H9 (cell line): ENCODE results near the gene SIX5. TPM values are rescaled to one million over a fixed set of nuclear protein-coding genes. Genes with fewer than 3 reads are reported as not detected.

ENCODE experiments used
- DNase-seq: peaks from one replicate; pipeline ENCODE4 v3.0.0-alpha.2; 2017
- H2AFZ ChIP-seq: one replicate; pipeline ENCODE4 v1.6.1; 2013; ENCODE audit warnings: mild to moderate bottlenecking, low read length, control low read depth, moderate library complexity
- H2AK5ac ChIP-seq: 2 replicates; pipeline ENCODE4 v1.6.1; 2013; ENCODE audit warnings: low read length, control low read depth, mixed read lengths; ENCODE audit not compliant: insufficient read length
- H2BK120ac ChIP-seq: one replicate; pipeline ENCODE4 v1.6.1; 2013; ENCODE audit warnings: low read depth, mild to moderate bottlenecking, low read length, control low read depth, inconsistent platforms; ENCODE audit not compliant: poor library complexity, severe bottlenecking
- H2BK12ac ChIP-seq: 2 replicates; pipeline ENCODE4 v1.6.1; 2013; ENCODE audit warnings: low read length, control low read depth, mixed read lengths, low read depth; ENCODE audit not compliant: insufficient read length
- H2BK15ac ChIP-seq: 2 replicates; pipeline ENCODE4 v1.6.1; 2013; ENCODE audit warnings: low read depth, low read length, control low read depth
- H2BK20ac ChIP-seq: one replicate; pipeline ENCODE4 v1.6.1; 2013; ENCODE audit warnings: low read depth, mild to moderate bottlenecking, low read length, control low read depth, inconsistent platforms; ENCODE audit not compliant: poor library complexity, severe bottlenecking
- H2BK5ac ChIP-seq: 2 replicates; pipeline ENCODE4 v1.6.1; 2013; ENCODE audit warnings: low read length, control low read depth, mixed read lengths; ENCODE audit not compliant: insufficient read length
- H3K14ac ChIP-seq: 2 replicates; pipeline ENCODE4 v1.6.1; 2013; ENCODE audit warnings: low read length, control low read depth; ENCODE audit not compliant: insufficient read depth
- H3K18ac ChIP-seq: 2 replicates; pipeline ENCODE4 v1.6.1; 2013; ENCODE audit warnings: low read depth, mild to moderate bottlenecking, mixed read lengths, low read length, control low read depth; ENCODE audit not compliant: insufficient read length
- H3K23ac ChIP-seq: 2 replicates; pipeline ENCODE4 v1.6.1; 2013; ENCODE audit warnings: low read length, control low read depth, mixed read lengths, low read depth; ENCODE audit not compliant: insufficient read length
- H3K23me2 ChIP-seq: 2 replicates; pipeline ENCODE4 v1.6.1; 2013; ENCODE audit warnings: low read depth, mild to moderate bottlenecking, mixed read lengths, low read length, control low read depth; ENCODE audit not compliant: insufficient read length, poor library complexity, severe bottlenecking
- H3K27ac ChIP-seq: 2 replicates; pipeline ENCODE4 v1.5.1; 2013; ENCODE audit warnings: low read length, control low read depth, mixed read lengths, low read depth; ENCODE audit not compliant: insufficient read length
- H3K27me3 ChIP-seq: 2 replicates; pipeline ENCODE4 v1.6.1; 2013; ENCODE audit warnings: low read length, control low read depth, inconsistent platforms; ENCODE audit not compliant: insufficient read depth
- H3K4ac ChIP-seq: 2 replicates; pipeline ENCODE4 v1.6.1; 2013; ENCODE audit warnings: low read depth, mild to moderate bottlenecking, control low read depth, inconsistent platforms, low read length, moderate library complexity
- H3K4me1 ChIP-seq: 2 replicates; pipeline ENCODE4 v1.6.1; 2013; ENCODE audit warnings: low read length, control low read depth, inconsistent platforms; ENCODE audit not compliant: insufficient read depth
- H3K4me2 ChIP-seq: 2 replicates; pipeline ENCODE4 v1.6.1; 2013; ENCODE audit warnings: low read length, control low read depth, mixed read lengths; ENCODE audit not compliant: insufficient read length, insufficient read depth
- H3K56ac ChIP-seq: 2 replicates; pipeline ENCODE4 v1.6.1; 2013; ENCODE audit warnings: low read depth, mild to moderate bottlenecking, mixed read lengths, low read length, control low read depth; ENCODE audit not compliant: insufficient read length
- H3K79me1 ChIP-seq: 2 replicates; pipeline ENCODE4 v1.6.1; 2013; ENCODE audit warnings: low read depth, mild to moderate bottlenecking, moderate library complexity, low read length, control low read depth, inconsistent platforms; ENCODE audit not compliant: insufficient read depth, poor library complexity, severe bottlenecking
- H3K79me2 ChIP-seq: 2 replicates; pipeline ENCODE4 v1.6.1; 2013; ENCODE audit warnings: low read length, control low read depth, inconsistent platforms; ENCODE audit not compliant: insufficient read depth
- H3K9ac ChIP-seq: 2 replicates; pipeline ENCODE4 v1.6.1; 2013; ENCODE audit warnings: low read length, control low read depth, mixed read lengths; ENCODE audit not compliant: insufficient read length; ENCODE audit errors: extremely low read depth
- H3K9me3 ChIP-seq: one replicate; pipeline ENCODE4 v1.6.1; 2013; ENCODE audit warnings: low read depth, low read length, inconsistent platforms; ENCODE audit not compliant: control insufficient read depth
- H3T11ph ChIP-seq: one replicate; pipeline ENCODE4 v1.6.1; 2013; ENCODE audit warnings: mild to moderate bottlenecking, low read length, control low read depth, inconsistent platforms
- H4K20me1 ChIP-seq: one replicate; pipeline ENCODE4 v1.6.1; 2013; ENCODE audit not compliant: control insufficient read depth, insufficient read length, insufficient read depth
- H4K5ac ChIP-seq: 2 replicates; pipeline ENCODE4 v1.6.1; 2013; ENCODE audit warnings: low read depth, mild to moderate bottlenecking, mixed read lengths, low read length, control low read depth; ENCODE audit not compliant: insufficient read length
- H4K8ac ChIP-seq: replicated peaks from 2 replicates; pipeline ENCODE4 v1.6.1; 2013; ENCODE audit warnings: low read length, control low read depth, mixed read lengths, low read depth; ENCODE audit not compliant: insufficient read length
- H4K91ac ChIP-seq: 2 replicates; pipeline ENCODE4 v1.6.1; 2013; ENCODE audit warnings: low read depth, mild to moderate bottlenecking, moderate library complexity, mixed read lengths, low read length, control low read depth; ENCODE audit not compliant: insufficient read length
- H3K27ac Mint-ChIP-seq, 3 experiments: 2 replicates in 2 of 3; 3 replicates in 1 of 3; pipeline ENCODE4 v1.8.0; 2020 to 2021; ENCODE audit warnings: mixed read lengths in 3 of 3, mild to moderate bottlenecking in 1 of 3, moderate library complexity in 1 of 3
- H3K27me3 Mint-ChIP-seq: 2 replicates; pipeline ENCODE4 v1.8.0; 2021; ENCODE audit warnings: low read depth, mild to moderate bottlenecking, moderate library complexity, mixed read lengths
- H3K36me3 Mint-ChIP-seq, 3 experiments: 2 replicates in 2 of 3; 3 replicates in 1 of 3; pipeline ENCODE4 v1.8.0; 2020 to 2021; ENCODE audit warnings: low read depth in 3 of 3, mixed read lengths in 3 of 3; ENCODE audit not compliant: insufficient read depth in 1 of 3
- H3K4me1 Mint-ChIP-seq, 2 experiments: 2 replicates each; pipeline ENCODE4 v1.8.0; 2020; ENCODE audit warnings: mixed read lengths in 2 of 2
- H3K4me3 Mint-ChIP-seq, 2 experiments: 2 replicates in 1 of 2; 3 replicates in 1 of 2; pipeline ENCODE4 v1.8.0; 2020 to 2021; ENCODE audit warnings: mild to moderate bottlenecking in 2 of 2, mixed read lengths in 2 of 2, moderate library complexity in 1 of 2
- H3K9me3 Mint-ChIP-seq, 2 experiments: 2 replicates in 1 of 2; 3 replicates in 1 of 2; pipeline ENCODE4 v1.8.0; 2020; ENCODE audit warnings: mild to moderate bottlenecking in 2 of 2, mixed read lengths in 2 of 2, moderate library complexity in 1 of 2
- CTCF ChIP-seq: fragments of 200-600 bp; sonication (generic); conservative IDR thresholded peaks from 3 replicates; pipeline ENCODE4 v1.8.0; 2021; ENCODE audit warnings: antibody characterized with exemption, mild to moderate bottlenecking
- WGBS: extraction: QIAGEN DNeasy Blood & Tissue Kit; methylation state at CpG from one replicate; pipeline ENCODE4 v1.1.7; 2013; ENCODE audit warnings: missing lambda C conversion rate, low lambda C conversion rate, mixed read lengths; ENCODE audit not compliant: insufficient read length; ENCODE audit errors: extremely low coverage; 5-methylcytosine and 5-hydroxymethylcytosine counted together
- total RNA-seq: library from RNA; stranded (reverse); gene quantifications from 2 replicates; pipeline ENCODE4 v1.2.1, GENCODE V29; 2021

SIX5 gene
- total RNA-seq, 1 experiment from 2014 or later: 41.7 TPM

- no peak overlapping the region for H2BK12ac ChIP-seq
- Mint-ChIP-seq H3K9me3 (no peaks in the 10 kb centered on the region), H3K4me3 (peak overlapping the region; percentile 85 to 95), H3K27me3 (peaks cover 4% of the 10 kb centered on the region), H3K4me1 (peaks cover 24 to 35% of the 10 kb centered on the region in 2 experiments), H3K27ac (peak overlapping the region; percentile 95 to 97 (median 95)), H3K36me3 (peaks cover 4 to 23% (median 21%) of the 10 kb centered on the region in 3 experiments; a peak in 6 of 7 replicates)
- H2BK20ac ChIP-seq: no peak overlapping the region
- H2BK5ac ChIP-seq: no peak overlapping the region
- no peak overlapping the region for H3K23ac ChIP-seq
- no peaks in the 10 kb centered on the region for H3K27me3 ChIP-seq
- peak overlapping the region; percentile 49 for H3K9ac ChIP-seq
- H3K4ac ChIP-seq: no peak overlapping the region; the same call in 1 of the 2 replicates
- peak overlapping the region; percentile 56 for H2BK120ac ChIP-seq
- H3T11ph ChIP-seq: no peak overlapping the region
- 0 out of 2 replicates have a peak, but pooled peaks cover 1% of the 10 kb centered on the region for H3K4me1 ChIP-seq
- peak overlapping the region; percentile 12 for H3K4me2 ChIP-seq
- H4K8ac ChIP-seq: no peak overlapping the region
- H4K91ac ChIP-seq: no peak overlapping the region
- no peak overlapping the region for H2AFZ ChIP-seq
- H3K56ac ChIP-seq: no peak overlapping the region
- peak overlapping the region; percentile 92 for H3K14ac ChIP-seq
- peak; percentile 94 for DNase-seq
- H3K23me2 ChIP-seq: peaks cover 13% of the 10 kb centered on the region
- TF ChIP-seq CTCF: no peak
- H3K79me1 ChIP-seq: no peaks in the 10 kb centered on the region
- peak overlapping the region; percentile 84 for H3K18ac ChIP-seq
- WGBS: no CpG with 5 or more reads among the region's 44 CpGs
- no peak overlapping the region for H2BK15ac ChIP-seq
- H3K79me2 ChIP-seq: no peaks in the 10 kb centered on the region
- H4K5ac ChIP-seq: no peak overlapping the region
- no peak overlapping the region for H2AK5ac ChIP-seq
- no peaks in the 10 kb centered on the region for H4K20me1 ChIP-seq
- peak overlapping the region; percentile 43 for H3K27ac ChIP-seq
- H3K9me3 ChIP-seq: no peaks in the 10 kb centered on the region
These were observed 46.6 kb upstream of the SIX5 start for GRCh38 chr19:45815481-45816216.
